Vagina (tissue), 2 donors: Measurements from ENCODE around the gene NLRP12.

Experiments used
- CTCF ChIP-seq, 3 experiments: fragments of 450-650 bp in 2 of 3; fragments of 200-600 bp in 1 of 3; sonication (generic) in 1 of 3; IDR thresholded peaks; one replicate each; pipeline ENCODE4 v1.5.1; 2017 to 2019; ENCODE audit warnings: antibody characterized with exemption in 3 of 3, mild to moderate bottlenecking in 2 of 3, moderate library complexity in 2 of 3
- POLR2A ChIP-seq, 2 donors: fragments of 450-650 bp; IDR thresholded peaks; one replicate each; pipeline ENCODE4 v1.6.1; 2017; ENCODE audit warnings: antibody characterized with exemption in 2 of 2, mild to moderate bottlenecking in 2 of 2, moderate library complexity in 2 of 2

- TF ChIP-seq CTCF (IDR thresholded peaks at IDR 0.05) (no peak), POLR2A (IDR thresholded peaks at IDR 0.05) (no peak)
Measured at GRCh38 chr19:53780506-53780905, 43.6 kb downstream of the NLRP12 start.
